ENCODE measurements around the gene PRPS1. TPM values are rescaled to one million over a fixed set of nuclear protein-coding genes. Genes with fewer than 3 reads are reported as not detected.
A peak's percentile ranks its signal among the peaks of the same experiment; 100 is the strongest.
"Not testable (repeated sequence)": the region's sequence is repeated elsewhere in the genome, so short reads cannot be mapped to it uniquely, and the experiment has no call there.

PRPS1 gene
- total RNA-seq, 2 experiments from 2014 or later = 57.1 to 80.0 TPM

DNA sequence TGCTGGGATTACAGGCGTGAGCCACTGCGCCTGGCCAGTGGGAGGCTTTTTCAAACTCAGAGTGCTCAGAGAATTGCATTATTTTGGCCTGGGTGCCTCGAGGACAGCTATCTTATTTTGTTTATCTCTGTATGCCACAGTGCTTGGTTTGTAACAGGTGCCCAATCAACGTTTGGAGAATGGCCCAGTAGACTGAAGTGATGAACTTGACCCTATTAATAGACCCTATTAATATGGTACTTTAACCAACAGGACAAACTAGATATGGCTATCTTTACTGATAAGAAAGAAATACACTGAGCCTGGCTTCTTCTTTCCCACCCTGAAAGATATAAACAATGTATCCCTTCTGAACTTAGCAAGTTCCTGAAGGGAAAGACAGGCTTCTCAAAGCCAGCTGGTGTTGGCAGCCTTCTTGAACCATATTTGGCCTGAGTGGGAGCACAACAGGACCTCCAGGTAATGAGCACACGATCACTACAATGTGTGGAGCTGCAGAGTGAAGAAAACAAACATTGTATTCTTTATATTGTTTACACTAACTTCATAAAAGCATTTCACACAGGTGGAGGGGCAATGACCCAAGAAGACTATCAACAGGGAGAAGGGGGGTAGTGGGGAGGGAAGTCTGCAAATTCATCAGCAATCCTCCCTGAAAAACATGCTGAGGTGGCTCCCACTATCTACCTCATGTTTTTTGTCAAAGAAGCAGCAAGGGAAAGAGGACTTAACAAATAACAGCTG is 41.7 kb downstream of the PRPS1 start:
- no peak overlapping the region for H3K27ac ChIP-seq (ENCODE audit: low read depth, low read length, poor library complexity, severe bottlenecking)
- H2AFZ ChIP-seq (ENCODE audit: low read length) = no peak overlapping the region
- H3K4me3 ChIP-seq (ENCODE audit: low read depth, low read length, poor library complexity, severe bottlenecking) = no peak overlapping the region
- BruUV-seq (replicated peaks) = no TSS peak
- TF ChIP-seq, protein P1, sequence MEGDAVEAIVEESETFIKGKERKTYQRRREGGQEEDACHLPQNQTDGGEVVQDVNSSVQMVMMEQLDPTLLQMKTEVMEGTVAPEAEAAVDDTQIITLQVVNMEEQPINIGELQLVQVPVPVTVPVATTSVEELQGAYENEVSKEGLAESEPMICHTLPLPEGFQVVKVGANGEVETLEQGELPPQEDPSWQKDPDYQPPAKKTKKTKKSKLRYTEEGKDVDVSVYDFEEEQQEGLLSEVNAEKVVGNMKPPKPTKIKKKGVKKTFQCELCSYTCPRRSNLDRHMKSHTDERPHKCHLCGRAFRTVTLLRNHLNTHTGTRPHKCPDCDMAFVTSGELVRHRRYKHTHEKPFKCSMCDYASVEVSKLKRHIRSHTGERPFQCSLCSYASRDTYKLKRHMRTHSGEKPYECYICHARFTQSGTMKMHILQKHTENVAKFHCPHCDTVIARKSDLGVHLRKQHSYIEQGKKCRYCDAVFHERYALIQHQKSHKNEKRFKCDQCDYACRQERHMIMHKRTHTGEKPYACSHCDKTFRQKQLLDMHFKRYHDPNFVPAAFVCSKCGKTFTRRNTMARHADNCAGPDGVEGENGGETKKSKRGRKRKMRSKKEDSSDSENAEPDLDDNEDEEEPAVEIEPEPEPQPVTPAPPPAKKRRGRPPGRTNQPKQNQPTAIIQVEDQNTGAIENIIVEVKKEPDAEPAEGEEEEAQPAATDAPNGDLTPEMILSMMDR (conservative IDR thresholded peaks at IDR 0.05; ENCODE audit: low read length) = no peak
- TF ChIP-seq EZH2phosphoT487 (IDR thresholded peaks at IDR 0.05; ENCODE audit: borderline replicate concordance, low read depth, low read length) = no peak
- no peaks in the 10 kb centered on the region for H3K9me3 ChIP-seq (ENCODE audit: low read length)
- no peaks in the 10 kb centered on the region for H3K9me2 ChIP-seq (ENCODE audit: insufficient read depth, low read length)
- H4K20me1 ChIP-seq (ENCODE audit: insufficient read depth, low read length) = no peaks in the 10 kb centered on the region
- no peaks in the 10 kb centered on the region for H3K79me2 ChIP-seq (ENCODE audit: insufficient read depth, low read depth, low read length)
- H3K4me1 ChIP-seq (ENCODE audit: insufficient read depth, low read length, poor library complexity, severe bottlenecking) = peaks cover 24% of the 10 kb centered on the region
- ChIA-PET CTCF (ENCODE audit: unreplicated experiment) (no interaction called here), POLR2A (interaction anchor here (1.1 kb wide), 2 partner anchors 47 to 60 kb away, joined by 3 to 4 read pairs; no protein-coding TSS in a partner anchor)
- intact Hi-C loops (cut with micrococcal nuclease; ENCODE audit: unreplicated experiment) = loop anchor here (5.0 to 10.0 kb wide), 2 partner anchors 222 to 775 kb away; no protein-coding TSS in a partner anchor
- no peak overlapping the region for H3K4me2 ChIP-seq (ENCODE audit: low read length)
- H3K36me3 ChIP-seq (ENCODE audit: insufficient read depth, low read length) = no peaks in the 10 kb centered on the region
- DNase-seq (ENCODE audit: low spot score) = no peak

DNA sequence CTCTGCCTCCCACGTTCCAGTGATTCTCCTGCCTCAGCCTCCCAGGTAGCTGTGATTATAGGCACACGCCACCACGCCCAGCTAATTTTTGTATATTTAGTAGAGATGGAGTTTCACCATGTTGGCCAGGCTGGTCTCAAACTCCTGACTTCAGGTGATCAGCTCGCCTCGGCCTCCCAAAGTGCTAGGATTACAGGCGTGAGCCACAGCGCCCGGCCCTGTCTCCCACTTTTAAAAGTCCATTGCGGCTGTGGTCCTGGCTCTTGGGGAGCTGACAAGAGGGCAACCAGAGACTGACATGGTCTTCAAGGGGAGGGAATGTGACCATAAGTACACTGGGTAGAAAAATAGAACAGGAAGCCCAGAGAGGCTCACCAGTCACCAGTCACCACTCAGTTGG is 42.9 kb downstream of the PRPS1 start:
- intact Hi-C loops (cut with micrococcal nuclease; ENCODE audit: unreplicated experiment) = loop anchor here (5.0 kb wide), 1 partner anchor 221 kb away; no protein-coding TSS in a partner anchor
- CTCF ChIA-PET (ENCODE audit: unreplicated experiment) = not testable (repeated sequence)

DNA sequence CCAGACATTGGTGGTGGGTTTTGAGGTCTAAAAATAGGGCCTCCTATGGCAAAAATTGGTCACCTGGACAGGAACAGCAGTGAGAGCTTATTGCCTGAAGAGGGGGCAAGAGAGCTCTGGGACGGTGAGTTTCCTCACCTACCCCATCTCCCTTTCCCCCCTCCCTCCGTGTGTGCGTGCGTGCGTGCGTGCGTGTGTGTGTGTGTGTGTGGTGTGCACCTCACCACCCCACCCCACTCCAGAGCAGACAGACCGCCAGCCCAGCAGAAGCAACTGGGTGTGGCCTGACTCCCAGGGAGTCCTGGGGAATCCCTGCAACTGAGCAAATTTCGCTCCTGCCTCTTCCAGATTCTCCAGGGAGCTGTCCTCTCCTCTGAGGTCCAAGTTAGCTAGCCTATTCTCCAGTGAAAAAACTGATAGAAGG is 44.7 kb downstream of the PRPS1 start:
- TF ChIP-seq EZH2phosphoT487 (IDR thresholded peaks at IDR 0.05; ENCODE audit: borderline replicate concordance, low read depth, low read length) = no peak
- TF ChIP-seq, protein P1 (conservative IDR thresholded peaks at IDR 0.05; ENCODE audit: low read length) = peak; percentile 73
- Histone ChIP-seq H3K27ac (ENCODE audit: low read depth, low read length, poor library complexity, severe bottlenecking) (peak overlapping the region; percentile 89), H3K9me2 (ENCODE audit: insufficient read depth, low read length) (no peaks in the 10 kb centered on the region), H3K4me3 (ENCODE audit: low read depth, low read length, poor library complexity, severe bottlenecking) (peak overlapping the region; percentile 88), H4K20me1 (ENCODE audit: insufficient read depth, low read length) (no peaks in the 10 kb centered on the region), H3K4me1 (ENCODE audit: insufficient read depth, low read length, poor library complexity, severe bottlenecking) (peaks cover 45% of the 10 kb centered on the region), H2AFZ (ENCODE audit: low read length) (0 out of 2 replicates have a peak overlapping the region, but pooled peaks have one; percentile 35), H3K4me2 (ENCODE audit: low read length) (peak overlapping the region; percentile 92), H3K36me3 (ENCODE audit: insufficient read depth, low read length) (no peaks in the 10 kb centered on the region), H3K79me2 (ENCODE audit: insufficient read depth, low read depth, low read length) (peaks cover 16% of the 10 kb centered on the region; the same call in 1 of the 2 replicates), H3K9me3 (ENCODE audit: low read length) (no peaks in the 10 kb centered on the region)
- ChIA-PET CTCF (ENCODE audit: unreplicated experiment) (interaction anchor here (0.6 to 3.0 kb wide), 6 partner anchors 13 to 104 kb away, joined by 3 to 19 read pairs (median 6); partner anchors contain the start of gene NCBP2L), POLR2A (interaction anchor here (0.9 to 9.3 kb wide), 4 partner anchors 16 to 102 kb away, joined by 3 to 121 read pairs (median 4); partner anchors contain the start of gene TSC22D3)
- DNase-seq (ENCODE audit: low spot score) = peak; percentile 83
- intact Hi-C loops (cut with micrococcal nuclease; ENCODE audit: unreplicated experiment) = loop anchor here (1.0 to 5.0 kb wide), 4 partner anchors 45 to 224 kb away; partner anchors contain the start of genes FRMPD3 and NCBP2L
- BruUV-seq (replicated peaks) = no TSS peak

More for the DNA sequence above, 42.9 kb downstream of the PRPS1 start:
- Histone ChIP-seq H3K4me1 (ENCODE audit: insufficient read depth, low read length, poor library complexity, severe bottlenecking) (peaks cover 33% of the 10 kb centered on the region), H3K79me2 (ENCODE audit: insufficient read depth, low read depth, low read length) (peaks cover 11% of the 10 kb centered on the region; the same call in 1 of the 2 replicates)
- BruUV-seq (replicated peaks); H3K27ac ChIP-seq (ENCODE audit: low read depth, low read length, poor library complexity, severe bottlenecking); H2AFZ ChIP-seq (ENCODE audit: low read length); H4K20me1 ChIP-seq (ENCODE audit: insufficient read depth, low read length); H3K36me3 ChIP-seq (ENCODE audit: insufficient read depth, low read length); DNase-seq (ENCODE audit: low spot score); H3K9me2 ChIP-seq (ENCODE audit: insufficient read depth, low read length); H3K4me2 ChIP-seq (ENCODE audit: low read length); H3K4me3 ChIP-seq (ENCODE audit: low read depth, low read length, poor library complexity, severe bottlenecking); H3K9me3 ChIP-seq (ENCODE audit: low read length): not testable (repeated sequence)
- POLR2A ChIA-PET = interaction anchor here (1.1 kb wide), 1 partner anchor 46 kb away, joined by 4 read pairs; no protein-coding TSS in a partner anchor
